ENCODE data around the gene ACO2. TPM values are rescaled to one million over a fixed set of nuclear protein-coding genes. Genes with fewer than 3 reads are reported as not detected.

Gene ACO2
- total RNA-seq, 1 donor from 2014 or later: 62.4 TPM

DNA sequence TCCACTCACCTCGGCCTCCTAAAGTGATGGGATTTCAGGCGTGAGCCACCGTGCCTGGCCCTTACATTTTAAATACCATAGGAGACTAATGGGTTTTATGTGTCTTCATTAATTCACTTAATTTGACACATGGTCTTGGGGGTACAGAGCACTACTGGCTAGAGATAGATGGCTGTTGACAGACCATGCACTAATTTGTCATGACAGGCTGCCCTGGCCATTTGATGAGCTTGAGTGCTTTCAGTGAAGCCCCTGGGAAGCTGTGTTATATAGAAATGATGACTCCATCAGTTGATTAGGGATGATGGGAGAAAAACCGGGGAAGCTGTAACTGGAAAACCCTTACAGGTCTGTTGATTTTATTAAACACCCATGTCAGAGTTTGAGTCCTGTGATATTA, 7.0 kb upstream of the ACO2 start:
- Mint-ChIP-seq H3K27ac (ENCODE audit: unreplicated experiment) (no peak overlapping the region), H3K4me3 (ENCODE audit: unreplicated experiment) (no peak overlapping the region), H3K9me3 (ENCODE audit: low read depth) (no peaks in the 10 kb centered on the region), H3K4me1 (ENCODE audit: low read depth) (peaks cover under 1% of the 10 kb centered on the region), H3K36me3 (ENCODE audit: low read depth) (peaks cover 26% of the 10 kb centered on the region), H3K27me3 (ENCODE audit: low read depth) (no peaks in the 10 kb centered on the region)
- TF ChIP-seq, protein P1, sequence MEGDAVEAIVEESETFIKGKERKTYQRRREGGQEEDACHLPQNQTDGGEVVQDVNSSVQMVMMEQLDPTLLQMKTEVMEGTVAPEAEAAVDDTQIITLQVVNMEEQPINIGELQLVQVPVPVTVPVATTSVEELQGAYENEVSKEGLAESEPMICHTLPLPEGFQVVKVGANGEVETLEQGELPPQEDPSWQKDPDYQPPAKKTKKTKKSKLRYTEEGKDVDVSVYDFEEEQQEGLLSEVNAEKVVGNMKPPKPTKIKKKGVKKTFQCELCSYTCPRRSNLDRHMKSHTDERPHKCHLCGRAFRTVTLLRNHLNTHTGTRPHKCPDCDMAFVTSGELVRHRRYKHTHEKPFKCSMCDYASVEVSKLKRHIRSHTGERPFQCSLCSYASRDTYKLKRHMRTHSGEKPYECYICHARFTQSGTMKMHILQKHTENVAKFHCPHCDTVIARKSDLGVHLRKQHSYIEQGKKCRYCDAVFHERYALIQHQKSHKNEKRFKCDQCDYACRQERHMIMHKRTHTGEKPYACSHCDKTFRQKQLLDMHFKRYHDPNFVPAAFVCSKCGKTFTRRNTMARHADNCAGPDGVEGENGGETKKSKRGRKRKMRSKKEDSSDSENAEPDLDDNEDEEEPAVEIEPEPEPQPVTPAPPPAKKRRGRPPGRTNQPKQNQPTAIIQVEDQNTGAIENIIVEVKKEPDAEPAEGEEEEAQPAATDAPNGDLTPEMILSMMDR (IDR thresholded peaks at IDR 0.05): no peak
- no peak for DNase-seq (ENCODE audit: low spot score)

DNA sequence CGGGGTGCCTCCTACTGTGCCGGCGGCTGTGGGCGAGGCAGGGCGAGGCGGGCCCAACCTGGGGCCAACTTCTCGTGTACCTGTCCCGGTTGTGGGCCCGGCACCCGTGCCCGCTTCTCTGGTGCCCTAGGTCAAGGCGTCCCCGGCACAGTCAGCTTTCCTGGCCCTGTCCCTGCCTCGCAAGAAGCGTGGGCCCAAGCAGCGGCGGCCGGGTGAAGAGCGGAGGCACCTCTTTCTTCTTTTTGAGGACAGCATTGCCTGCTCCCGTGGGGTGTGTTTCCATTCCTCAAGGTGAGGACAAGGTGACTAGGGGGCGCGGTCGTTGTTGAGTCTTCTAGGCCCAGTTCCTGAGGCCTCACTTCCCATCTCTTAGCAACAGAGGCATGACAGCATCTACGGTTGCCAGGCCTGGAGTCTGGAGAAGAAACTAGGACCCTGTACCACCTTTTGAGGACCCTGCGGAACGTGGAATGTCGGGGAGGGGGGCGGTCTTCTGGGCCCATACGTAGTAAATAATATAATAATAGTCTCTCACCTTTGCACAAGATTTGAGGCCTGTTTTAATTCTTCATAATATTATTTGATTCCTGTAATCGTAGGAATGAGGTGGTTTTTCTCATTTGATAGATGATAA, 418 bp downstream of the ACO2 start:
- DNase-seq (ENCODE audit: low spot score): no peak
- peaks cover 33% of the 10 kb centered on the region for H3K4me1 Mint-ChIP-seq (ENCODE audit: low read depth)
- H3K9me3 Mint-ChIP-seq (ENCODE audit: low read depth): no peaks in the 10 kb centered on the region
- H3K27ac Mint-ChIP-seq (ENCODE audit: unreplicated experiment): peak overlapping the region; percentile 96
- TF ChIP-seq, protein P1 (IDR thresholded peaks at IDR 0.05): no peak
- peak overlapping the region; percentile 74 for H3K4me3 Mint-ChIP-seq (ENCODE audit: unreplicated experiment)
- H3K27me3 Mint-ChIP-seq (ENCODE audit: low read depth): no peaks in the 10 kb centered on the region
- H3K36me3 Mint-ChIP-seq (ENCODE audit: low read depth): peaks cover 8% of the 10 kb centered on the region

DNA sequence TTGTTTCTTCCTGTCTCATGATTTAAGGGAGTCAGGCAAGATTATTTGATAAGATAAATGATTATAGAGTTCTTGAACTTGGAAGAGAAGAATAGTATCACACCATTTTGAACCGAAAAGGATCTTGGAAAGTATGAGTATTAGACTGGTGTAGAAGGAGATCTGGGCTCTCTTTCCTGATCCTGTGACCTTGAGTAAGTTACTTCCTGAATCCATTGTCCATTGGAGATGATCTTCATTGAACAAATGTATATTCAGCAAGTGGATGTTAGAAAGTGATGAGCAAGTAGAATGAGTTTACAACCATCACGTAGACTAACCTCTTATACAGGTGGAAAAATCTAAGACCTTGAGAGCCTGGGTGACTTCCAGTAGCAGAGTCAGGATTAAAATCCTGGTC, 2.0 kb downstream of the ACO2 start:
- Mint-ChIP-seq H3K27ac (ENCODE audit: unreplicated experiment) (no peak overlapping the region), H3K4me1 (ENCODE audit: low read depth) (peaks cover 33% of the 10 kb centered on the region), H3K4me3 (ENCODE audit: unreplicated experiment) (no peak overlapping the region), H3K27me3 (ENCODE audit: low read depth) (no peaks in the 10 kb centered on the region), H3K36me3 (ENCODE audit: low read depth) (peaks cover 3% of the 10 kb centered on the region), H3K9me3 (ENCODE audit: low read depth) (no peaks in the 10 kb centered on the region)
- DNase-seq (ENCODE audit: low spot score): no peak
- TF ChIP-seq, protein P1 (IDR thresholded peaks at IDR 0.05): no peak

DNA sequence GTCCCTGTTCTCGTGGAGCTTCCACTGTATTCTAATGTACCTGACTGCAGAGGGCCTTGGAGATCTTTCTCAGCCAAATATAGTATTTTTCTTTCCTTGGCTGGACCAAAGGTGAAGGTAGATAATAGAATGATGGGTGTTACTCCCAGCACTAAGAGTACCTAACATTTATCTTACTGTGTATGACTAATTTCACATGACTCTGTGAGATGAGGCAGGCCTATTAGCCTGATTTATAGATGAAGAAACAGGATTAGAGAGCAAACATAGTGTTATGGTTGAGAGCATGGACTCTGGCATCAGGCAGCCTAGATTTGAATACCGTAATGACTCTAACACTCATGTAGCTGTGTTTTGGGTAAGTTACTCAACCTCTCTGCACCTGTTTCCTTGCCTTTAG, 2.7 kb downstream of the ACO2 start:
- Mint-ChIP-seq H3K36me3 (ENCODE audit: low read depth) (no peaks in the 10 kb centered on the region), H3K4me1 (ENCODE audit: low read depth) (peaks cover 33% of the 10 kb centered on the region), H3K27me3 (ENCODE audit: low read depth) (no peaks in the 10 kb centered on the region), H3K9me3 (ENCODE audit: low read depth) (no peaks in the 10 kb centered on the region), H3K4me3 (ENCODE audit: unreplicated experiment) (no peak overlapping the region), H3K27ac (ENCODE audit: unreplicated experiment) (no peak overlapping the region)
- no peak for DNase-seq (ENCODE audit: low spot score)
- TF ChIP-seq, protein P1 (IDR thresholded peaks at IDR 0.05): no peak

DNA sequence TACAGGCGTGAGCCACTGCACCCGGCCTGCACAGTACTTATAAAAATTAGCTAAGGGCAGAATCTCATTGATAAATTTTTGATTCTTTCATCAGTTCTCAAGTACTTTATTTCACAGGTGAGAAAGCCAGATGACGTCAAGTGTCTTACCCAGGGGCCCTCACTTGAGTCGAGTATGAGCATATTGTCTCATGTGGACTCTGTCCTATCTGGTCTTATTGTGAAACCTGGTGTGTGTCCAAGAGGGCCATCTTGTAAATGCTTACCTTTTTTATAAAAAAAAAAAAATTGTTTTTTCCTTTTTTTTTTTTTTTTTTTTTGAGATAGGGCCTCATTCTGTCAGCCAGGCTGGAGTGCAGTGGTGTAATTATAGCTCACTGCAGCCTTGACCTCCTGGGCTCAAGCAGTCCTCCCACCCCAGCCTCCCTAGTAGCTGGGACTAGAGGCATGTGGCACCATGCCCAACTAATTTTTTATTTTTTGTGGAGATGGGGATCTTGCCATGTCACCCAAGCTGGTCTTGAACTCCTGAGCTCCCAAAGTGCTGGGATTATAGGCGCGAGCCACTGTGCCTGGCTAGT, 6.0 kb downstream of the ACO2 start:
- peaks cover 21% of the 10 kb centered on the region for H3K4me1 Mint-ChIP-seq (ENCODE audit: low read depth)
- TF ChIP-seq, protein P1 (IDR thresholded peaks at IDR 0.05): no peak
- no peak overlapping the region for H3K4me3 Mint-ChIP-seq (ENCODE audit: unreplicated experiment)
- H3K27ac Mint-ChIP-seq (ENCODE audit: unreplicated experiment): no peak overlapping the region
- H3K36me3 Mint-ChIP-seq (ENCODE audit: low read depth): no peaks in the 10 kb centered on the region
- DNase-seq (ENCODE audit: low spot score): no peak
- H3K9me3 Mint-ChIP-seq (ENCODE audit: low read depth): no peaks in the 10 kb centered on the region
- no peaks in the 10 kb centered on the region for H3K27me3 Mint-ChIP-seq (ENCODE audit: low read depth)

All from chondrocyte (in vitro differentiated cells).